HG02852 (cell line): ENCODE results near the gene GNAT3.

Source experiments
- ATAC-seq: cut with Tn5 transposase; IDR thresholded peaks from one replicate; pipeline ENCODE4 v1.9.1; 2021; ENCODE audit warnings: mild to moderate bottlenecking, moderate library complexity; ENCODE audit not compliant: unreplicated experiment

GNAT3 gene

DNA sequence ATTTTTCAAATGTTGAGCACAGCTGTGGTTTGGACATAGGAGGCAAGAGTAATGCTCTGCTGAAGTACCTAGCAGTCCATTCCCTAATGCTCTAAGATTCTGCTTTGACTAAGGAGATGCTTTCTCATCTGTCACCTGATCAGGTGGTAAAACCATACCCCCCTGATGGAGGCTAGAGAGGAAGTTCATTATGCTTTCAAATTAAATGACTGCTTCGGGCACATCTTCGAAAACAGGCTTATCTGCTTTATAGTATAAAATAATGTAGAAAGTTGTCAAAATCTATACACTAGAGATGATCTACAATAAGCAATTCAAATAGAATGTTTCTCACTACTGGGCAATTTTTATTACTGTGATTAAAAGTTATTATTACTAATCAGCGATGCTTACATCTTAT, at the start of gene GNAT3:
GNAT3 (minus strand) TSS at position 101 of the 400 bp plus-strand sequence. CDS start 138 bp downstream, outside the sequence.
- ATAC-seq: no peak

DNA sequence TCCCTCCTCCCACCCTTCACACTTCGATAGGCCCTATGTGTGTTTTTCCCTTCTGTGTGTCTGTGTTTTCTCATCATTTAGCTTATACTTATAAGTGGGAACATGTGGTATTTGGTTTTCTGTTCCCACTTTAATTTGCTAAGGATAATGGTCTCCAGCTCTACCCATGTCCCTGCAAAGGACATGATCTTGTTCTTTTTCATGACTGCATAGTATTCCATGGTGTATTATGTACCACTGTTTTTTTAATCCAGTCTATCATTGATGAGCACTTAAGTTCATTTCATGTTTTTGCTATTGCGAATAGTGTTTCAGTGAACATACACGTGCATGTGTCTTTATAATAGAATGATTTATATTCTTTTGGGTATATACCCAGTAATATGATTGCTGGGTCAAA, 46.3 kb upstream of the GNAT3 start:
- ATAC-seq: no peak

DNA sequence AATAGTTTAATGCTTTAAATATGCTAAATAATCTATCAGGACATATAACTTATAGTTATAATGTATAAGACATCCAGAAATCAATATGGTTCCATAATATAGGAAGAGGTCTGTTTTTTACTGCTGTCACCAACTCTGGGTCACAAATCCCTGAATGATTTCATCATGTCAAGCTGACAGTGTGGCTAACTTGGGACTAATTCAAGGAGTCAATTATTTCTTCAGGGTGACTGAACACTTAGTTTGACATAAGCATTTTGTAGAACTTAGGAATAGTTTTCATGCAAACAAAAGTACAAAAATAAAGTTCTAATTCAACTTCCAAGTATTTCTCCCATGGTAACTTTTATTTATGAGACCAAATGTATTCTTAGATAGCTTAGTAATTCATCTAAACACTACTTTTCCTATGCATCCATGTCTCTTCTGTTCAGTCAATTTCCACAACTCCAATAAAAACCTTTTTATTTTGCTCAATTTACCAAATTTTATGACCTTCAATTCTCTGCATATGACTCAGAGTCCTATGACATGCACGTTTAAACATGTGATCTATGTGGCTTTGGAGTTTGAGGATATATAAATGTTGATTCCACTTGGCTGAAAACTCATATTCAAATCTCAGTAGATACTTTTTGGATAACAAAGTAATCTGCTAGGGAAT, 40.3 kb upstream of the GNAT3 start:
- no peak for ATAC-seq

DNA sequence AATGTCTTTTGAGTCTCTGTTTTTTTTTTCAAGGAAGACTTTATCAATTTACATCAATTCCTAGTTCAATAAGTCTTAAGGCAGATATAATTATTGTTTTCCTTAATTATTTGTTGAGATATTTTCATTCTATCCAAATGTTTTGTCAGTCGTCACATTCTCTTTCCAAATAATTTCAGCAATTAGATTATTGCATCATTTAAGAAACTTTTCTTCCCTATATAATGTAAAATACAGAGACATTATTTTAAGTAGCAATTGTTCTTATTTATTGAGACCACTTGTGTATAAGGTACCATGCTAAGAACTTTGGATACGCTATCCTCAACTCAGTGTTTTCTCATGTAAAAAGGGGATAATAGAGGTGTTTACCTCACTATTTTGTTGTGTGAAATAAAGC, 38.1 kb upstream of the GNAT3 start:
- no peak for ATAC-seq

DNA sequence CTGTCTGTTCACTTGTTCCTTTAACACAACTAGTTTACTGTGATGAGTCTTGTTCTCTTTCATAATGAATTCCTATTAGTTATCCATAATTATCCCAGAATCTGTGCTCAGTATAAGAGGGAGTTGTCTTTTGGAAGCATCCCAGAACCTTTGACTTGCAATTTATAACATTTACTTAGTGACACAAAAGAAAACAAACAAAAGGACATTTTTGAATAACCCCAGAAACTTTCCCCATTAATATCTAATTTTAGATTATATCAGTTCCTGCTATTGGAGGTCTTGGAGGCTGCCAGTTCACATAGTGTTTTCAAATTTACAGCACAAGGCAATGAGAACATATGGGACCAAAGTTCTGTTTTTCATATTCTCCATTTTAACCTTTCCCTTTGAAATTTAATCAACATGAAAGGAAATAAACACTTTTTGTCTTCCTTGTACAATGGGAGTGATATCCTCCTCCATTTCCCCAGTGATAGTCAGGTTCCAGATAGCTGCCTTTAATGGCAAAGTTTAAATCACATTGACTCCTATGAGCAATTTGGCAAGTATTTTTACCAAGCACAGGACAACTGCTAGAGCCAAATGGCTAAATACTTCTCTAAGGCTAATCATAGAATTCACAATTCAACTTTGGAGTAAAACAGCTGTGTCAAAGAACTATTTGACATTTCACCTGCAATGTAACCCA, 37.1 kb upstream of the GNAT3 start:
- no peak for ATAC-seq

DNA sequence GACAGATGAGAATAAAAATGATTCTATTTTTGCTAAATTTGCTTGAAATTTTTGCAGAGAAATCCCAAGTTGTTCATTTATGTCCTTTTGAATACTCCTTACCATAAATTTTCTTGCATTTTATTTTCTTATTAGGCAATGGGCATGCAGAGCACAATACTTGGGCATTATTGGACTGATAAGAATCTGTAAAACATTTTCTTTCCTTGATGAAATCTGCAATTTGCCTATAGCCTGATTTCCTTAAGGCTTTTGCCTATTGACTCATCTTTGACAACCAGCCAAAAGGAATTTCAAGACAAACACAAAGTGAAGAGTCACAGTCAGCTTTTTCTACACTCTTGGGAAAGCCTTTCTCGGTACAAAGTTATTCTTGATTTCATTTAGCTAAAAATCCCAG, 30.5 kb upstream of the GNAT3 start:
- ATAC-seq: no peak

DNA sequence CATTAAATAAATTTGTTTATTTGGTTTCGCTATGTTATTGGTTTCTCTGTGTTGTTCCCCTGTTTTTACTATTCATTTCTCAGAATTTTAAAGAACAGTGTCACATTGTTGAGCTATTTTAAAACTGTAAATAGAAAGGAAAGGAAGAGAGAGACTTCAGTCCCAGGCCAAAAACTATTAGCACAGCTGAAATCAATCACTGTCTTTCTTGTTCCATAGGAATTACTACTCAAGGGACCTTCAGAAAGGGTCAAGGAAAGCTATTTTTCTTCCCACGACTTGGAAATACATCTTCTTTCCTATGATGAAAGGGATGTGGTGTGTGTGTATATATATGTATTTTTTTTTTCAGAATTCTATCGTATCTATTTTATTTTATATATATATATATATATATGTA, 29.0 kb upstream of the GNAT3 start:
- no peak for ATAC-seq

DNA sequence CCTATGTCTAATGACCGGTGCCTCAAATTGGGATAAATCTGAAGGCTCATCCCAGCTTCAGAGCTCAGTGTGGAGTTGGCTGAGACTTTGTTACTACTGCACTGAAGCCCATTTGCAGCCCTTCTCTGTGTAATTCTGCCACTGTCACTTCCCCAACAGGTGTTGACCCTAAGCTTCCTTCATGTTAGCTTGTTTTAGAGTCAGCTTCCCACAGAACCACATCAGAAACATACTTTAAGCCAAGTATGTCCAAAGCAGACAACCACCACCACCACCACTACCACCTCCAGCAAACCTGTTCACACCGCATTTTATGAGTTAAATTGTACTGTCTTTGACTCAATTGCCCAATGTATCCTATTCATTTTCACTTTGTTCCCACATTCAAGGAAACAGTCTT, 25.2 kb upstream of the GNAT3 start:
- ATAC-seq: no peak

DNA sequence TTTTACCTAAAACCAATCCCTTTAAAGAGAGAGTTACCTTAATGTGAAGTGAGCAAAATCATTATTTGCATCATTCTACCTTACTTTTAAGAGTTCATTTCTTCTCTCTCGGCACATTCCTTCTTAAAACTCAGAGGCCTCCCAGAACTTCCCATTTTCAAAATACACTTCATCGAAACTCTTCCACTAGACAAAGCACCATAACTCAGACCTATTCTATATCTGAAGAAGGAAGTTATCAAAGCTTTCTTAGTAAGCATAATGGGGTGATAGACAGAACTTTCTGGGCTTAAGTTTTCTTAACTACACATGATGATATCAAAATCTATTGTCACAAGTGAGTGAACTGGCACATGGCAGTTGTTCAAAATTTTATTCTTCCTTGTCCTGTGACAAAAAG, 24.6 kb upstream of the GNAT3 start:
- ATAC-seq: no peak

DNA sequence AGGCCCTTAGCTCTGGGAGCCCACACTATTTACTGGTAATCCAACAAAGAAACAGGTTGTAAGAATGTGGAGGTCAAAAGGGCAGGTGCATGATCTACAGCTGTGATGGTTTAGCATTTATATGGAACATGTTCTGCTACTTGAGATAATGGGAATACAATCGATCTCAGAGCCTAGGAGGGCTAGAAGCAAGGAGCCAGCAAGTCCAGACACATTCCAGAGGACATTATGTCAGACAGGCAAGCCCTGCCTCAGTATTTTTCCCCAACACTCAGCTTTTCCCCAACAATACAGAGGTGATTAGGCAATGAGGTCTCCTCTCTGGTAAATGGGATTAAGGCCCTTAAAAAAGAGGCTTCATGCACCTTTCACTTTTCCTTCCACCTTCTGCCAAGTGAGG, 21.4 kb upstream of the GNAT3 start:
- ATAC-seq: no peak

DNA sequence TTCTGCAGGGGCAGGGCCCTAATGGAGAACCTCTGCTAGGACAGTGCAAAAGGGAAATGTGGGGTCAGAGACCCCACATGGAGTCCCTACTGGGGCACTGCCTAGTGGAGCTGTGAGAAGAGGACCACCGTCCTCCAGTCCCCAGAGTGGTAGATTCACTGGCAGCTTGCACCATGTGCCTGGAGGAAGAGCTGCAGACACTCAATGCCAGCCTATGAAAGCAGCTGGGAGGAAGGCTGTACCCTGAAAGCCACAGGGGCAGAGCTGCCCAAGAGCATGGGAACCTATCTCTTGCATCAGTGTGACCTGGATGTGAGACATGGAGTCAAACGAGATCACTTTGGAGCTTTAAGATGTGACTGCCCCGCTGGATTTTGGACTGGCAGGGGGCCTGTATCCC, 20.3 kb upstream of the GNAT3 start:
- ATAC-seq: no peak

DNA sequence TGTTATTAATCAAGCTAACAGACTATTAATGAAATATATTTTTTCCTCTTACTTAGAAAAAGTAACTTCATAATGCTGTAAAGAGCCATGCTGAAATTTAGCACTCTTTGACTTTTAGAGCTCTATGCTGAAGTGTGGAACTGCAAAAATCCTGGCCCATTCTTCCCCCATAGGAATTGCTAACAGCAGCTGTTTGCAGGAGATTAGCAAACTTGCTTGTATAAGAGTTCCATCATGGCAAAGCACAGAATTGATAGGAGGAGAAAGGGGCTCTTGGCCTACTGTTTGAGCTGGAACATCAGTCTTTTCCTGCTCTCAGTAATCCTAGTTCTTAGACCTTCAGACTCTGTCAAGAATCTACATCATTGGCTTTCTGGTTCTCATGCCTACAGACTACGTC, 18.3 kb upstream of the GNAT3 start:
- no peak for ATAC-seq

DNA sequence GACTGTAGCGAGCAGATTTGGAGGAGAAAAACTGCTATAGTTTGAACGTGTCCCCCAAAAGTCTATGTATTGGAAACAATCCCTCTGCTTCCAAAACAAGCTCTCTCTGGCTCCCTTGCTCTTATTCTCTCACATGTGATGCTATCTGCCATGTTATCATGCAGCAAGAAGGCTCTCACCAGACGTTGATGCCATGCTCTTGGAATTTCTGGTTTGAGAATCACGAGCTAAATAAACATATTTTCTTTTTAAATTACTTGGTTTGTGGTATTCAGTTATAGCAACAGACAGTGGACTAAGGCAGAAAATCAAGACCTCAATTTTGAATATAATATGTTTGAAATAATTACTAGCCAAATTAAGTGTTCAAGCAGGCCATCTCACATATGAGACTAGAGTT, 17.5 kb upstream of the GNAT3 start:
- no peak for ATAC-seq

DNA sequence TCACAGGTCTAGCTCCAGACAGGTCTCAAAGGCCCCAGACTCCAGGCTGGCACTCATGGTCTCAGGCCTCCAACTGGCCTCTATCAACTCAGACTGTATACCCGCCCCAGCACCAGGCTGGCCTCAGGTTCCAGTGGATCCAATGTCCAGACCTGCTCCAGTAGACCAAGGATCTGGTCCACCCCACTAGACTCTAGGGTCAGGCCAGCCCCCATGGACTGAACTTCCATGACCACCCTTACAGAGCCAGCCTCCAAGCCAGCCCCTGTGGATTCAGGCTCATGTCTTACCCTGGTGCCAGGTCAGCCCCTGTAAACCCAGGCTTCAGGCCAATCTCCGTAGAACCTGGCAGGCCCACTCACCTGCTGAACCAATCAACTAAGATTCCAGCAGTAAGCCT, 16.8 kb upstream of the GNAT3 start:
- ATAC-seq: no peak

DNA sequence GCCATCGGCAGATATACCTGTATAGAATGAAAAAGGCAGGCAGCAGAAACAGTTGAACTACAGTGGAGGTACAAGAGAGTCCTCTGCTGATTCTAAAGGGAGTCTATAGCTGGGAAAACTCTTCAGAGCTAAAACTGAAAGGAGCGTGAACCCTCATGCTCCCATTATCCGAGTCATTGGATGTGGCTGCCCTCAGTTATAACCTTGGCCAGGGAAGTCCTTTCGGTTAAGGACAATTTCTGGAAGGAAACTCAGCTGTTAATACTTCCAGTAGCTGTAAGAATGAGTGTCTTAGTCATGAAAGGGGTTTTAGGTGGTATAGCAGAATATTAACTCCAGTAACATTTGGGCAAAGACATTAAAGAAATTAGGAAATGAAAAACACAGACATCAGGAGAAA, 14.6 kb upstream of the GNAT3 start:
- ATAC-seq: no peak

DNA sequence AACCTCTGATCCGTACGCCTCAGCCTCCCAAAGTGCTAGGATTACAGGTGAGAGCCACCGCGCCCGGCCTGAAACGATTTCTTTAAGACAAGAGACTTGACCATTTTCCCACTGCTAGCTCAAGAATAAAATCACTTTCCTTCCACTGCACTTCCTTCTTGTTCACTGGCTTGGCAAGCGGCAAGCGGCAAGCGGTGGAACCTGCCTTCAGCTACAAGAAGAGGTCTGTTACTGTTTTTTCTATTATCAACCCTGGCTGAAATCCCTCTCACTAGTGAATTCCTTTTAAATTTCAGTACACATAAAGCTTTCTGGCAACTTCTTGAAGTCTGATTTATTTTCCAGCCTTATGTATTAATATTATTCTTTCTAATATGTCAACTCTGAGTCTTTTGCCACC, 12.8 kb upstream of the GNAT3 start:
- ATAC-seq: no peak

DNA sequence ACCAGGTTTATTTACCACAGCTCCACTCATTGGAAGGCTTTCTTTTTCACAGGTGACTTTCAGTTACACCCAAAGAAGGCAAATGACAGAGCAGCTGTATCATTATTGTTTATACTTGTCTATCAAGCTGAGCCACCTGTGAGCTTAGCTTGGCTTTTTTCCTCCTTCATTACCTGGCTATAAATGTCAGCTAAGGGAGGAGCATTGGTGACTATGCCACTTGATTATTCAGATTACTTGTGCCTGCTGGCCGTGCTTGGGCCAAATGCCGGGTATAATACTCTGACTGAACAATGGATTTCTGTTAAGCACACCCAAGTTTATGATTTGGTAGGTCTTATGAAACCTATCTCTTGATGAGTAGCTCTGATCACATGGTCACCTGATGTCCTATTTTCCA, 9.9 kb upstream of the GNAT3 start:
- no peak for ATAC-seq

DNA sequence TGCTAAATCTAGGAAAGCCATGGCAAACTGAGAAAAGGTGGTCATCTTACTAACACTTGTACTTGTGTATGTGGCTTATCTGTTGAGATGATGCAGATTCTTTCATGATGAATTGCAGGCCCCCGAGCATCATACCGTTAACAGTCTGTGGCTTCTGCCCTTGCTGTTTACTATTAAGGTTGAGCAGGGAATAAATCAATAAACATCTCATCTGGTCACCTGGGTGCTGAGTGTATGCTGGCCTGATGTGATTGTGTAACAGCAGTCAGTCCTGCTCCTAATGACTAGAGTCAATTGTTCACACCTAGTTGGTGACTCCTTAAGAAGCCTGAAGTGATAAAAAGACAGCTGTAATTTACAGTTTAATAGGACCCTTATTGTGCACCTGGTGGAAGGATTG, 8.3 kb upstream of the GNAT3 start:
- ATAC-seq: no peak

DNA sequence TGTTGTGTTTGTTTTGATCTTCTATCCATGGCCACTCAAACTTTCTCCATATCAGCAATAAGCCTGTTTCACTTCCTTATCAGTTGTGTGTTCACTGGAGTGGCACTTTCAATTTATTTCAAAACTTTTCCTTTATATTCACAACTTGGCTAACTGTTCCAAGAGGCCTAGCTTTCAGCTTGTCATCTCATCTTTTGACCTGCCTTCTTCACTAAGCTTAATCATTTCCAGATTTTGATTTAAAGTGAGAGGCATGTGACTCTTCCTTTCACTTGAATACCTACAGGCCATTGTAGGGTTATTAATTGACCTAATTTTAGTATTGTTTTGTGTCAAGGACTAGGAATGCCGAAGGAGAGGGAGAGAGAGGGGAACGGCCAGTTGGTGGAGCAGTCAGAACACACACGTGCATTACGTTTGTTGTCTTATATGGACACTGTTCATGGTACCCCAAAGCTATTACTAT, 5.5 kb upstream of the GNAT3 start:
- ATAC-seq: no peak

DNA sequence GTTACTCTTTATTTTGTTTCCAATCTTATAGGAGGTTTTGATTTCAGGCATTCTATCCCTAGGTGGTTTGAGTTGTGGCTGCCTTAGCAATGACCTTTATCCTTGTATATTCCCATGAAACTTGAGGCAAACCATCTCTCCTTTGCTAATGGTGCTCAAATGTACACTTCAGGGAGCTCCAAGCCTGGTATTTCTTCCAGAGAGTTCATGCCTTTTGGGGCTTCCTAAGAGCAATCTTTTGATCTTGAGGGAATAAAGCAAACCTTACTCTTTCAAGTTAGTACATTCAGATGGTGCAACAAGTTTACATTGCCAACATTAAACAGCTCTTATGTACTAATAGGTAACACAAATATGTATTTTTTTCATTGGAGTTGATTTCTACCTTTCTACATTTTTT, 3.4 kb upstream of the GNAT3 start:
- ATAC-seq: no peak

DNA sequence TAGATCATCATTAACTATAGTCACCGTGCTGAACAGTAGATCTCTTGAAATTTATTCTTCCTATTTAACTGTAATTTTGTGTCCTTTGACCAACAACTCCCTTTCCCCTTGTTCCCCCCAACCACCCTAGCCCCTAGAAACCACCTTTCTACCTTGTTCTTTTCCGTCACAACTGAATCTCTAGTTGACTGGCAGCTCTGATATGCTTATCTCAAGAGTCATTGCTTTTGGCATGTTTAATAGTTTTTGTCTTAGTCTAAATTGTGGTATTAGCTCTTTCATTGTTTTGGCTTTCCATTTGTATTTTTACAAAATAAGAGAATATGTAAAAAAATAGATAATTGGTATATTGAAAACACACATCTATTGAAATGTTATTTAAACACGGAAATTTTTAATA, 1.8 kb downstream of the GNAT3 start:
- no peak for ATAC-seq

DNA sequence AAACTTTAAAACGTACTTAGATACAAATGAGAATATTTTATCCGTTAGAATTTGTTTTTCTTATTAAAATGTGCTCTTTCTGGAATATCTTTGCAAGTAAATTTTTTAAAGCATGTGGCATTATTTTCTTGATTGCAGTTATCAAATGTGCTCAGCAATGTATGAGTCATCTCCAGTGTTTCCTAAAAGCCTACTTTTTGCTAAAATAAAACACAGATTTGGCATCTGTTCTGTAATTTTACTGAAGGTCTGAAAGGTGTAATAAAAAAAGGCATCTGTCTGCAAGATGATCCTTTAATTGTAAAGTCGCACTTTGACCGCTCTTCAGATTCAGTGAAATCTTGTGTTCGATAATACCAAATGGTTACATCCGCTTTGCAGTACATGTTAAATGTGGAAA, 3.4 kb downstream of the GNAT3 start:
- no peak for ATAC-seq
